ENCODE measurements around the gene XRCC3.

XRCC3 gene

DNA sequence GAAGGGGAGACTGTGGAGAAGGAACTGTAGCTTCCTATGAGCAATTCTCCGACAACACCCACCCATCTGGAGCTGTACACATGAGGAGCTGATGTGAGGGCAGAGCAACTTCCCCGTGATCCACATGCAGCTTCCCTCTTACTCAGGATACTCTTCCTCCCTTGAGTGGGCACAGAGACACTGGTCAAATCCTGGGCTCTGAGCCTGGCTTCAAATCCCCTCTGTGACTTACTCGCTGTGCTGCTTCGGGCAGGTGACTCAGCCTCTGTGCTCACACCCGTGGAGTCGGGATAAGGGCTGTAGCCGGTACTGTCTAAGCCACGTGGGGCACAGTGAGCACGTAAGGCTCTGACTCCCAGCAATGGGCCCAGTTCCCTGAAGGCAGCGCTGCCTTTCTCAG lies 31.4 kb upstream of the XRCC3 start:
- Histone ChIP-seq H3K27ac (ENCODE audit: low read depth, low read length) (no peak overlapping the region), H3K4me1 (ENCODE audit: control insufficient read depth, insufficient read depth, low read length) (no peaks in the 10 kb centered on the region), H3K9me3 (ENCODE audit: control insufficient read depth, insufficient read depth, low read length) (no peaks in the 10 kb centered on the region), H3K27me3 (ENCODE audit: control insufficient read depth, insufficient read depth, low read length) (no peaks in the 10 kb centered on the region), H3K36me3 (ENCODE audit: control insufficient read depth, insufficient read depth, low read length) (no peaks in the 10 kb centered on the region), H3K9ac (ENCODE audit: low read depth, low read length) (no peak overlapping the region), H3K4me3 (ENCODE audit: low read depth, low read length) (no peak overlapping the region)

- Histone ChIP-seq H3K4me3 (ENCODE audit: low read depth, low read length) (no peak overlapping the region), H3K9ac (ENCODE audit: low read depth, low read length) (no peak overlapping the region)
These were observed 30.2 kb upstream of the XRCC3 start for GRCh38 chr14:103745424-103745823.

DNA sequence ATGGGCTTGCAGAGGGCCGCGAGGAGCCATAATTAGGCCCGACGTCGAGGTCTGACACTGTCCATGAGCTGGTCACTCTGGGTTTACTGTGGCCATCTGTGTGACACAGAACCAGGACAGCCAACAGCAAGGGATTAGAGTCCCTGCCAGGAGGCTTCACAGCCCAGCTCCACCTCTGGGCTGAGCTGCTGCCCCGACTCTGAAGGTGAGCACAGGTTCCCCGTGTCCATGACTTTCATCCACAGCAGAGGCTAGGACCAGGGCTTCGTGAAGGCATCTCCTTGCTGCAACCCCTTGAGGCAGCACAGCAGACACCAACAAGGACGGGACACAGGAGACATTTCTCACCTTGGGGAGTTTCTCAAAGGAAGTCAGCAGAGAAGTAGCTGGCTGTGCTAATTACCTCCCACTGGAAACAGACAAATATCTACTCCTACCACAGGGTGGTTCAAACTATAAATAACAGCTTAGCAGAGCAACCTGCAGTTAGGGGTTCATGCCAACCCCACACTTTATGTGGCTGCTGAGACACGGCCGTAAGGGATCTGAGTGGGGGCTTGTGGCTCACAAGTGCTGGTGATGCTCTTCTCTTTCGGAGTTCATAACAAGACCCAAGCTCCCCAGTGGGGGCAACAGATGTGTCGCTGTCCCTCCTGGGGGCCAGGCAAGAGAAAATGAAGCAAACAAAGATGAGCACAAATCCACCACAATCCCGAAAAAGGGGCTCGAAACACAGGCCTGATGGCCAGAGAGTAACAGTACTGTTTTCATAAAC lies 29.6 kb upstream of the XRCC3 start:
- H3K9ac ChIP-seq (ENCODE audit: low read depth, low read length), result no peak overlapping the region
- H3K27ac ChIP-seq (ENCODE audit: low read depth, low read length), result no peak overlapping the region
- H3K27me3 ChIP-seq (ENCODE audit: control insufficient read depth, insufficient read depth, low read length), result no peaks in the 10 kb centered on the region
- no peak overlapping the region for H3K4me3 ChIP-seq (ENCODE audit: low read depth, low read length)
- no peaks in the 10 kb centered on the region for H3K9me3 ChIP-seq (ENCODE audit: control insufficient read depth, insufficient read depth, low read length)
- H3K36me3 ChIP-seq (ENCODE audit: control insufficient read depth, insufficient read depth, low read length), result no peaks in the 10 kb centered on the region
- H3K4me1 ChIP-seq (ENCODE audit: control insufficient read depth, insufficient read depth, low read length), result no peaks in the 10 kb centered on the region

More at GRCh38 chr14:103745424-103745823, 30.2 kb upstream of the XRCC3 start:
- H3K27me3 ChIP-seq (ENCODE audit: control insufficient read depth, insufficient read depth, low read length), result no peaks in the 10 kb centered on the region
- no peaks in the 10 kb centered on the region for H3K36me3 ChIP-seq (ENCODE audit: control insufficient read depth, insufficient read depth, low read length)
- no peak overlapping the region for H3K27ac ChIP-seq (ENCODE audit: low read depth, low read length)
- no peaks in the 10 kb centered on the region for H3K9me3 ChIP-seq (ENCODE audit: control insufficient read depth, insufficient read depth, low read length)
- no peaks in the 10 kb centered on the region for H3K4me1 ChIP-seq (ENCODE audit: control insufficient read depth, insufficient read depth, low read length)

GRCh38 chr14:103743691-103744090 lies 28.4 kb upstream of the XRCC3 start:
- Histone ChIP-seq H3K4me1 (ENCODE audit: control insufficient read depth, insufficient read depth, low read length) (no peaks in the 10 kb centered on the region), H3K27me3 (ENCODE audit: control insufficient read depth, insufficient read depth, low read length) (no peaks in the 10 kb centered on the region), H3K4me3 (ENCODE audit: low read depth, low read length) (no peak overlapping the region), H3K9ac (ENCODE audit: low read depth, low read length) (no peak overlapping the region), H3K9me3 (ENCODE audit: control insufficient read depth, insufficient read depth, low read length) (no peaks in the 10 kb centered on the region), H3K27ac (ENCODE audit: low read depth, low read length) (no peak overlapping the region), H3K36me3 (ENCODE audit: control insufficient read depth, insufficient read depth, low read length) (no peaks in the 10 kb centered on the region)

GRCh38 chr14:103742499-103743255 lies 27.4 kb upstream of the XRCC3 start:
- no peaks in the 10 kb centered on the region for H3K27me3 ChIP-seq (ENCODE audit: control insufficient read depth, insufficient read depth, low read length)
- no peak overlapping the region for H3K4me3 ChIP-seq (ENCODE audit: low read depth, low read length)
- no peaks in the 10 kb centered on the region for H3K9me3 ChIP-seq (ENCODE audit: control insufficient read depth, insufficient read depth, low read length)
- no peak overlapping the region for H3K27ac ChIP-seq (ENCODE audit: low read depth, low read length)
- H3K4me1 ChIP-seq (ENCODE audit: control insufficient read depth, insufficient read depth, low read length), result no peaks in the 10 kb centered on the region
- H3K36me3 ChIP-seq (ENCODE audit: control insufficient read depth, insufficient read depth, low read length), result no peaks in the 10 kb centered on the region
- H3K9ac ChIP-seq (ENCODE audit: low read depth, low read length), result no peak overlapping the region; the same call in 1 of the 2 replicates

- Histone ChIP-seq H3K4me3 (ENCODE audit: low read depth, low read length) (no peak overlapping the region), H3K4me1 (ENCODE audit: control insufficient read depth, insufficient read depth, low read length) (no peaks in the 10 kb centered on the region), H3K9ac (ENCODE audit: low read depth, low read length) (no peak overlapping the region), H3K27me3 (ENCODE audit: control insufficient read depth, insufficient read depth, low read length) (no peaks in the 10 kb centered on the region), H3K27ac (ENCODE audit: low read depth, low read length) (no peak overlapping the region), H3K9me3 (ENCODE audit: control insufficient read depth, insufficient read depth, low read length) (no peaks in the 10 kb centered on the region), H3K36me3 (ENCODE audit: control insufficient read depth, insufficient read depth, low read length) (no peaks in the 10 kb centered on the region)
These were observed 26.6 kb upstream of the XRCC3 start for GRCh38 chr14:103741876-103742275.

- Histone ChIP-seq H3K27ac (ENCODE audit: low read depth, low read length) (no peak overlapping the region), H3K36me3 (ENCODE audit: control insufficient read depth, insufficient read depth, low read length) (no peaks in the 10 kb centered on the region), H3K27me3 (ENCODE audit: control insufficient read depth, insufficient read depth, low read length) (no peaks in the 10 kb centered on the region), H3K4me1 (ENCODE audit: control insufficient read depth, insufficient read depth, low read length) (no peaks in the 10 kb centered on the region), H3K9me3 (ENCODE audit: control insufficient read depth, insufficient read depth, low read length) (no peaks in the 10 kb centered on the region), H3K9ac (ENCODE audit: low read depth, low read length) (no peak overlapping the region), H3K4me3 (ENCODE audit: low read depth, low read length) (no peak overlapping the region)
These were observed 25.9 kb upstream of the XRCC3 start for GRCh38 chr14:103740991-103741689.

DNA sequence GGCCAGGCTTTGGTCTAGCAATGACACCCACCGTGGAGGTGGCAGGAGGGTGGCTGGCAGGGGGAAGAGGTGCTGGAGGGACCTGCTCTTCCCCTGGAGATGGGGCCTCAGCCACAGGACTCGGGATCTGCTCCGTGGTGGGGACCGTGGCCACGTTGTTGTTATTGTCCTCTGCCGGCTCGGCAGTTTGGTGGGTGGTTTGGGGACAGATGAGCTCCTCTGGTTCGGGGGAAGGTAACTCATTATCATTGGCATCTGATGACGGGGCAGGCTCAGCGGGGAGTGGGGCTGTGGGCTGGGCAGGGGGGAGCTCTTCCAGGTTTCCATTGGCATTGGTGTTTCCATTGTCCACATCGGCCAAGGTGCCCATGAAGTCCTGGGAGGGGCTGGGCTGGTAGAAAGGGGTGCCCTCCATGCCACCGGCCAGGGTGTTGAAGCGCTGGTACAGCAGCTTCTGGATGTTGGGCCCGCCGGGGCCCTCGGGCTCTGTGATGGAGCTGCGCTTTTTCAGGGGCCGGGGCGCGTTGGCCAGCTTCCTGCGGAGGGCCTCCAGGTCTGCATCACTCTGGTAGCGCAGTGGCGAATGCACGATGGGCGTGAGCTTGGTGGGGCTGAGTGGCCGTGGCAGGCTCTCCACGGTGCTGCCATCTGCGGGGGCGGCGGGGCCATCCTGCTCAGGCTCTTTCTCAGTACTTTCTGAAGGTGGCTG lies 24.7 kb upstream of the XRCC3 start:
- Histone ChIP-seq H3K36me3 (ENCODE audit: control insufficient read depth, insufficient read depth, low read length) (no peaks in the 10 kb centered on the region), H3K4me3 (ENCODE audit: low read depth, low read length) (no peak overlapping the region), H3K27ac (ENCODE audit: low read depth, low read length) (no peak overlapping the region), H3K4me1 (ENCODE audit: control insufficient read depth, insufficient read depth, low read length) (no peaks in the 10 kb centered on the region), H3K9ac (ENCODE audit: low read depth, low read length) (no peak overlapping the region), H3K27me3 (ENCODE audit: control insufficient read depth, insufficient read depth, low read length) (no peaks in the 10 kb centered on the region), H3K9me3 (ENCODE audit: control insufficient read depth, insufficient read depth, low read length) (no peaks in the 10 kb centered on the region)

DNA sequence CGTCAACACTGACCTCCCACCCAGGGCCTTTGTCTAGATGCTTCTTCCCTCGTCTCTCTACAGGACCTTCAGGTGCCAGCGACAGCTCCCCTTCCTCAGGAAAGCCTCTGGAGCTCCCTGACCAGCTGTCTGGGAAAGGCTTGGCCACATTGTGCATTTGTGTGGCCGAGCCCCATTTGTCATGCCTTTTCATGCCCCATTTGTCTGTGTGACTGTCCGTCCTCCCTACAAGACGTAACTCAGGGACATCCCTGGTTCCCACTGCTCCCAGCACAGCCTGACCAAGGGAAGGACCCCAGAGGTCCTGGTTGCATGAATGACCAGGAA lies 24.2 kb upstream of the XRCC3 start:
- H3K27ac ChIP-seq (ENCODE audit: low read depth, low read length), result no peak overlapping the region
- no peak overlapping the region for H3K4me3 ChIP-seq (ENCODE audit: low read depth, low read length)
- H3K9me3 ChIP-seq (ENCODE audit: control insufficient read depth, insufficient read depth, low read length), result no peaks in the 10 kb centered on the region
- H3K27me3 ChIP-seq (ENCODE audit: control insufficient read depth, insufficient read depth, low read length), result no peaks in the 10 kb centered on the region
- no peaks in the 10 kb centered on the region for H3K4me1 ChIP-seq (ENCODE audit: control insufficient read depth, insufficient read depth, low read length)
- H3K36me3 ChIP-seq (ENCODE audit: control insufficient read depth, insufficient read depth, low read length), result no peaks in the 10 kb centered on the region
- H3K9ac ChIP-seq (ENCODE audit: low read depth, low read length), result no peak overlapping the region

DNA sequence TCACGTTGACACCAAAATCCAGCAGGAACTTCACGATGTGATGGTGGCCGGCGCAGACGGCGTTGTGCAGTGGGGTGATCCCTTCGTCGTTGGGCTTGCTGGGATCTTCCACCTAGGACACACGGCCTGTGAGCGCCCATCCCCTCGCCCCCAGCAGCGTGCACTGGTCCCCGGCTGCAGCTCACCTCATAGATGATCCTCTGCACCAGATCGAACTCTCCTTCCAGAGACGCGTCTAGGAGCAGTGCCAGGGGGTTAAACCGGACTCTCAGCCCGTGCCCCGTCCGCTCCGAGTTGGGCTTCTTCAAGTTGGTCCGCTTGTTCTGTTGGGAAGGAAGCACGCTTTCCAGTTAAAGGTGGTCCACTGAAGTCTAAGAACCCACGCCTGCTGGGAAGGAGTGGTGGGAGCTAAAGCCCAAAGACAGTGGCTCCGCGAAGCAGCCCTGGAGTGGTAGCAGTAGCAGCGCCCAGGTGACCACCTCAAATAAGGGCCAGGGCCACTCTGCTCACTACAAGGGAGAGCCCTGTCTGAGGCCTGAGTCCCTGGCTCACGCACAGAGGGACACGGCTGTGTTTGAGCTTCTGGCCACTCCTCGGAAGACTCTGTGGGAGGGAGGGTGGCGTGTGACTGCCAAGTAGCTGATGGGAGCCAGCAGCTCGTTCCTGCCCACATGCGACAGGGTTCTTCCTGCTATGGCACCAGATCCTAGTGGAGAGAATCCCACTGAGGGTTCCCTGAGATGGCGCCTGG lies 23.6 kb upstream of the XRCC3 start:
- Histone ChIP-seq H3K4me3 (ENCODE audit: low read depth, low read length) (no peak overlapping the region), H3K4me1 (ENCODE audit: control insufficient read depth, insufficient read depth, low read length) (no peaks in the 10 kb centered on the region), H3K9me3 (ENCODE audit: control insufficient read depth, insufficient read depth, low read length) (no peaks in the 10 kb centered on the region), H3K36me3 (ENCODE audit: control insufficient read depth, insufficient read depth, low read length) (peaks cover 5% of the 10 kb centered on the region; the same call in 1 of the 2 replicates), H3K9ac (ENCODE audit: low read depth, low read length) (no peak overlapping the region), H3K27me3 (ENCODE audit: control insufficient read depth, insufficient read depth, low read length) (no peaks in the 10 kb centered on the region), H3K27ac (ENCODE audit: low read depth, low read length) (no peak overlapping the region)
